Keratinocyte (primary cell): Measurements from ENCODE around the gene CHRNB4.

Experiments
- EZH2 ChIP-seq: IDR thresholded peaks from one replicate; pipeline ENCODE4 v1.6.1; 2012; ENCODE audit warnings: inconsistent platforms, mild to moderate bottlenecking, low read length, moderate library complexity
- TF ChIP-seq, protein P1 (sequence below), 3 experiments: IDR thresholded peaks in 1 of 3; conservative IDR thresholded peaks in 1 of 3; optimal IDR thresholded peaks in 1 of 3; 2 replicates in 2 of 3; 3 replicates in 1 of 3; pipeline versions ENCODE3 to v1.5.1; 2011; ENCODE audit warnings: low read length in 3 of 3, mild to moderate bottlenecking in 3 of 3, moderate library complexity in 2 of 3, control low read depth in 1 of 3, inconsistent platforms in 1 of 3; ENCODE audit not compliant: insufficient read depth in 2 of 3; ENCODE audit errors: extremely low read depth in 1 of 3

DNA sequence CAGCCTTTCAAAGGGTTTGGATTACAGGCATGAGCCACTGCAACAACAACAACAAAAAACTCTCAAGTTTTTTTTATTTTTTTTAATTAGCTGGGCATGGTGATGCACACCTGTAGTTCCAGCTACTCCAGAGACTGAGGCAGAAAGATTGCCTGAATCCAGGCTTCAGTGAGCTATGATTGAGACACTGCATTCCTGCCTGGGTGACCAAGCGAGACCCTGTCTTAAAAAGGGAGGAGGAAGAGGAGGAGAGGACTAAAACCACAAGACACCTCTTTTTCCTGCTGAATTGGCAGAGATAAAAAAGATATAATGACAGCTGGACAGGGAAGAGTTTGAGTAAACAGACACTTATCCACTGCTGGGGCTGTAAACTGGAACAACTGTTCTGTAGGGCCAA, 22.7 kb upstream of the CHRNB4 start:
- TF ChIP-seq, protein P1, sequence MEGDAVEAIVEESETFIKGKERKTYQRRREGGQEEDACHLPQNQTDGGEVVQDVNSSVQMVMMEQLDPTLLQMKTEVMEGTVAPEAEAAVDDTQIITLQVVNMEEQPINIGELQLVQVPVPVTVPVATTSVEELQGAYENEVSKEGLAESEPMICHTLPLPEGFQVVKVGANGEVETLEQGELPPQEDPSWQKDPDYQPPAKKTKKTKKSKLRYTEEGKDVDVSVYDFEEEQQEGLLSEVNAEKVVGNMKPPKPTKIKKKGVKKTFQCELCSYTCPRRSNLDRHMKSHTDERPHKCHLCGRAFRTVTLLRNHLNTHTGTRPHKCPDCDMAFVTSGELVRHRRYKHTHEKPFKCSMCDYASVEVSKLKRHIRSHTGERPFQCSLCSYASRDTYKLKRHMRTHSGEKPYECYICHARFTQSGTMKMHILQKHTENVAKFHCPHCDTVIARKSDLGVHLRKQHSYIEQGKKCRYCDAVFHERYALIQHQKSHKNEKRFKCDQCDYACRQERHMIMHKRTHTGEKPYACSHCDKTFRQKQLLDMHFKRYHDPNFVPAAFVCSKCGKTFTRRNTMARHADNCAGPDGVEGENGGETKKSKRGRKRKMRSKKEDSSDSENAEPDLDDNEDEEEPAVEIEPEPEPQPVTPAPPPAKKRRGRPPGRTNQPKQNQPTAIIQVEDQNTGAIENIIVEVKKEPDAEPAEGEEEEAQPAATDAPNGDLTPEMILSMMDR (optimal IDR thresholded peaks at IDR 0.05 in 1 of 3, IDR thresholded peaks at IDR 0.05 in 1 of 3, conservative IDR thresholded peaks at IDR 0.05 in 1 of 3; ENCODE audit: extremely low read depth in 1 of 3, insufficient read depth in 2 of 3, low read length in 3 of 3), result no peak
- TF ChIP-seq EZH2, result no peak
